Urothelium cell line (cell line): ENCODE measurements around the gene MYRIP.
A peak's percentile ranks its signal among the peaks of the same experiment; 100 is the strongest.
"Not testable (repeated sequence)": the region's sequence is repeated elsewhere in the genome, so short reads cannot be mapped to it uniquely, and the experiment has no call there.

Experiments used
- DNase-seq: peaks from one replicate; pipeline ENCODE4 v3.0.0; 2011; ENCODE audit warnings: low spot score, mixed read lengths
- FAIRE-seq: peaks from 2 replicates; lab custom pipeline; 2011; peaks lifted over from hg19 to GRCh38; lab: Jason Lieb, UNC

Gene MYRIP

DNA sequence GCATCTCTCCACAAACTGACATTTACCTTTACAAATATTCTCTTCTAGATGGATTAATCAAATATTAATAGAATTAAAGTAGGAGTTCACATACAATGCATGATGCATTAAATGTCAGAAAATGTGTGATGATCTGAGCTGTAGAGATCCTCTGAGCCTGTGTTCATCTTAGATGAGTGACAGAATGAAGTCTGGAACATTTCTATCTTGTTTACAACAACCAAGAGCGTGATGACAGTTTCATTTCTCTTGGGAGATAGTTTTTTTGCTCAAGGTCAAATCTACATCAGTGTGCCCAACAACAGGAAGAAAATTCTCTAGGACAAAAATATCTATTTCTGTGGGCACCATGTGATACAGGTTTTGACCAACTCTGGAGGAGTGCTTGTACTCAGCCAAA, 211.9 kb downstream of the MYRIP start:
- FAIRE-seq = no peak
- no peak for DNase-seq

DNA sequence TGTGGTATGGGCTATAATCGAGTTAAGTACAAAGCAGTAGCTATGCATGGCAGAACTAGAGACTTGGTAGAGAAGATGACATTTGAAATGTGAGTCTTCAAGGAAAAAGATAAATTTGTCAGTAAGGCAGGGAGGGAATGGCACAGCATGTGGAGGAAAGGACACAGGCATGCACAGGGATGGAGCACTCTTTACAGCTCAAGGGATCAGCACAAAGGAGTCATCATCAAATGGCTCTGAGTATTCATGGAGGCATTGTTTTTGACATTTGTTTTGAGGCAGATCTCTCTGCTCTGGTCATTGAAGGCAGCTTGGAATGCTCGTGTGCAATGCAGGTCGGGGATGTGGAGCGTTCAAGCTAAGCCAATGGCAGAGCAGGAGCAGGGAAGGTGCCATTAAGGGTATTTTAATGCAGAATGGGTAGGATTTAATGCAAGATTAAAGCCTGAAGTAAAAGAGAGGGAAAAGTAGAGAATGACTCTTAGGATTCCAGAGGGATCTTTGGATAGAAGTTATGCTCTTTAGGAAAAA, 213.0 kb downstream of the MYRIP start:
- FAIRE-seq (no peak), DNase-seq (no peak)

DNA sequence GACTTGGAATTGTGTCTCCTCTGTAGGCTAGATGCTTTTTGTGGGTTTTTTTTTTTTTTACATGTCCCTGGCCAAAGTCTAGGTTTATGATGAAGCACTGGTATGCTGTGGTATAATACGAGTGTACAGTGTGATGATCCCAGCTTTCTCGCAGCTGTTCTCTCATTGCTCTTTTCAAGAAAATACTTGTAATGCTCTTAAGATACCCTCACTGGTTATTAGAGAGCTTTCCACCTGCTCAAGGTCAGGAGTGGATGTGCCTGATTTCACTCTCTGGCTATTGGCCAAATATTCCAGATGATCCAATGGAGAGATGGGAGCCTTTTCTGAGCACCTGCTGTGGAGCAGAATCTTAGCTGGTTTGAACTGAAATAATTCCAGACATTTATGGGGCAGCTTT, 215.1 kb downstream of the MYRIP start:
- no peak for FAIRE-seq
- no peak for DNase-seq

DNA sequence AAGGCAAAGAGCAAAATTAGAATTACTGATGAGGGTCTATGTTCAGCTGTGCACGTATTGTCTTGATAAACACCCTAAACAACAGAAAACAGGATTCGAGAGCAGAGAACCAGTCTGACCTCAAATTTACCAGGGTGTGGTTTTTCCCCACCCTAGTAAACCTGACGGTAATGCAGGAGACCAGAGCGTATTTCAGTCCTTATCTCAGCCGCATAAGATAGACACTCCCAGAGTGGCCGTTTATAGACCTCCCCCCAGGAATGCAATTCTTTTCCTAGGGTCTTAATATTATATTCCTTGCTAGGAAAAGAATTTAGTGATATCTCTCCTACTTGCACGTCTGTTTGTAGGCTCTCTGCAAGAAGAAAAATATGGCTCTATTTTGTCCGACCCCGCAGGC, 216.5 kb downstream of the MYRIP start:
- not testable (repeated sequence) for FAIRE-seq, DNase-seq

DNA sequence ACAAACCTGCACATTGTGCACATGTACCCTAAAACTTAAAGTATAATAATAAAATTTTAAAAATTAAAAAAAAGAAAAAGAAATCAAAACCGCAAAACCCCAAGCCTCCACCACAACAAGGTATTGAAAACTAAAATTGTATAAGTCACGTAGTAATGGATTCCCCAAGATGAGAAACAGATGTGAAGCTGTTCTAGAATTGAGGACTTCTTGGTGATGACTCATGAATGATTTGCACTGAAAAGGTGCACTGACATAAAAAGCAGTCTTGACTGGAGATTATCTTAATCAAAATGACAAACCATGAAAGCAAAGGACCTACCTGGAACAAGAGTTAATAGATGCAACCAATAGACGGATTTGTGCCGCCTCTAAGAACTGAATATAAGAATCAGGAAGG, 225.8 kb downstream of the MYRIP start:
- DNase-seq = no peak
- FAIRE-seq = no peak

DNA sequence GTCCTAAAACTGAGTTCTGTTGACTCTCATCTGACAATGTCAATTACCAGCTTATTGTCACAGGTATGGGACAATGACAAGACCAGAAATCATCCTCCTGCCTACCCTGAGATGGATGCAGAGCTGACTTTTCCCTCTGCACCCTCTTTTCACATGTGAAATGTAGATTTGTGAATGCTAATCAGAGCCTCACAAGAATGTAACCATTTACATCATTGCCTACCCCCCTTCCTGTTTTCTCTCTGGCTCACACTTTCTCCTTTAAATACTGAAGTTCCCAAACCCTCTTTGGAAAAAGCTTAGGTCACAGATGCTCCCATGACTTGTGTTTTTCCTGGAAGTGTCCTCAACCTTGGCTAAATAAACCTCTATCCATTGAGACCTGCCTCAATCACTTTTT, 228.2 kb downstream of the MYRIP start:
- FAIRE-seq = no peak
- DNase-seq = no peak

DNA sequence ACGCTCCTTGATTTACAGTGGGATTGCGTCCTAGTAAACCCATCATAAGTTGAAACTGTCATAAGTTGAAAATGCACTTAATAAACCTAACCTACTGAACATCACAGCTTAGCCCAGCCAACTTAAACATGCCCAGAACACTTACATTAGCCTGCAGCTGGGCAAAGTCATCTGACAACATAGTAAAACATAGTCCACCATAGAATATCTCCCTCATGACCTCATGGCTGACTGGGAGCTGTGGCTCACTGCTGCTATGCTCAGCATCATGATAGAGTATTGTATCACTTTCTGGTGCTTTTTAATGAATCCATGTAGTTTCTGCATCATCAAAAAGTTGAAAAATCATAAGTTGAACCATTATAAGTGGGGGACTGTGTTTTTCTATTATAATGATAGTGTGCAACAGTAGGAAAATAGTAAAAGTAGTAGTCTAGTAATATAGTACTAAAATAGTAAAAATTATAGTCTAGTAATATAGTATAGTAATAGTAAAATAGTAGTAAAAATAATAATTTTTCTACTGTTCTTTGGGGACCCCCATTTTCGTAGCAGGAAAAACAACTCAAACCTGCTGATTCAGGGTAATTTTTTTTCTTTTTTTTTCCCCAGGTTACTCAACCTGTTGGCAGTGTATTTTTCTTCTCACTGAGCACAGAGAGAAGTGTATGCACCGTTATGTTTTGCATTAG, 233.5 kb downstream of the MYRIP start:
- DNase-seq (peak; percentile 56), FAIRE-seq (no peak)

DNA sequence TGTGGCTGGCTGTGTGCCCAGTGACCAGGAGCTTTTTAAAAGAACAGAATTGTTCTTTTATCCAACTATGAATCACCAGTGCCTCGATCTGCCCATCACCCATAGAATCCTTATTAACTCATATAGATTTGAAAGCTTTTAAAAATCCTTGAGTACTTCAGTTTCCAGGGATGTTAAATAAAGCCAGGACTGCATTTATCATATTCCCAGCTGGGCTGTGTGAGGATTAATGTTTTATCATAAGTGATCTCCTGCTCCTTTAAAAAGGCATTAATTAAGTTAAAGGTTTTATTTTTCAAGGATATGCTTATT, 234.0 kb downstream of the MYRIP start:
- DNase-seq (no peak), FAIRE-seq (no peak)

DNA sequence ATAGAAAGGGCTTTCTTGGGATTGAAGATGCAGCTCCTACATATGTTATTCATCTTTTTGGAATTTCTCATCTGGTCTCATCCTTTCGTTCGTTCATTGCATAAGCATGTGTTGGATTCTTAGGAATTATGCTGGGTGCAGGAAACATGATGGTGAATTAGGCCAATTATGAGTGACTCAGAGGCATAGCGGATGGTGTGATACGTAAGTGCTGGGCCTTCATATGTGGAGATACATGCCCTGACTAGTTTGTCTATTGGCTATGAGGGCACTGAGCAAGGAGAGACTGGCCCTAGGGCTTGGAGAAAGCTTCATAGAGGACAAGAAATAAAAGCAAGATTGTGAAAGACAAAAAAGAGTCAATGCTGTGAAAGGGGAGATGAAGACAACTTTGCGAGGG, 235.1 kb downstream of the MYRIP start:
- DNase-seq (peak; percentile 53), FAIRE-seq (no peak)

DNA sequence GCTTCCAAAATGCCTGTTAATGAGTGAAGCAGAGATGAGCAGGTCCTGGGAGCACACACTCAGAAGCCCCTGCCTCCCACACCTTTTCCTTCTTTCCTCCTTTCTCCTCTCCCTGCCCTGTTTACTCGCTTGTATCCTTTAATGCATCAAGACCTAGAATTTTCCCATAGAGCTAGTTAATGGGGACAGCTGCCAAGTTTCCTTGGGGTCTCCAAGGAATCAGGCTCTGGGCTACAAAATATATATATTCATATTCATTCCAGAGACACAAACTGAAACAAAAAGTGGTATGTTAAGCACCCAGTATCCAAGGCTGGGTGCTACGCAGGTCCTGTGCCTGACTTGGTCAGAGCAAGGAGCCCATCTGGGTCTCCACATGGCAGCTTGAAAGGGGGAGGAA, 235.6 kb downstream of the MYRIP start:
- FAIRE-seq (no peak), DNase-seq (no peak)

DNA sequence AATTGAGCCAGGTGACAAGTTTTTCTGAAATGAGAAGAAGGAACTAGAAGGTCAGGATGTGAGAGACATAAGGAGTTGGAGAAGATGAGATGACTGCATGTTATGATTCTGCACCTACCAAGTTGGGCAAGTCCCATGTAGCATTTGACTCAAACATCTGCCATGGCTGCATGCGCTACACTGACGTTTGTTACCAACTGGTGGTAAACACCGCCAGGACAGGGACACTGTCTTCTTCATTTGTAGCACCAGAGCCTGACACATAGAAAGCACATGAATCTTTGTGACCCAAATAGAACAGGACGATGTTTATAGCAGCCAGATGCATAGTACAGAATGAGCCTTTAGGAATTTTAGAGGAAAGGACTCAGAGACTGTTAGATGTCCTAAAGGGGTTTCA, 236.7 kb downstream of the MYRIP start:
- FAIRE-seq (no peak), DNase-seq (no peak)

DNA sequence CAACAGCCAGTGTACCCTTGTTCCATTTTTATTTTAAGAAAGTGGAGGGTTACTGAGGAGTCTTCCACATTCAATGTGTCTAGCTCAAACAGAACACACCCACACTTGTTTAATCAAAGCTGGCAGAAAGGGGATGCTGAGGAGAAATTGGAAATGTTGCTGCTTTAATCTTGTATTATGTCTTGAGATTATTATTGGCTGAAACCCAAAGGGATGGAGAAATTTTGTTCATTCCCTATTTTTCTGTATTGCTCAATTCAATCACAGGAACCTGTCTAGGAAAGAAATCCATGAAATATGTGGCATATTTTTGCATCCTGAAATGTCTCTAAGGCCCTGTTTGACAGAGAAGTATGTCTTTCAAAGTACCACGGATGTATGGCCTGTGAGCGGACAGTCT, 238.0 kb downstream of the MYRIP start:
- FAIRE-seq (no peak), DNase-seq (no peak)

DNA sequence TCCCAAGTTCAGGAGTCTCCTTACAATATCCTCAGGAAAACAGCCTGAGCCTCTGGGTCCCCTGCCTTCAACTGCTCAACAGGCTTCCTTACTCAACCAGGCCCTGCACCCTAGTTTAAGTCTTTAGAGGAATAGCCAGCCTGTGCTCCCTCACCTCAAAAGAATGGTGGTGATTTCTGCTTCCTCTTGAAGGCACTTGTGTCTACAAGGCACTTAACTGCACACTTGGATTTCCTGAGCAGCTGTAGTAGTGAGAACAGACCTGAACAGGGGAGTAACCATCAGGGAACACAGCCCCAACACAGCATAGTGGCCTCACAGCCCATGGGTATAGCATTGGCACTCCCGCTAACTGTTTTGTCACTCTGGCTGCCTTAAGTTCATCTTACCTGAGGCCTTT, 244.3 kb downstream of the MYRIP start:
- FAIRE-seq (no peak), DNase-seq (no peak)

DNA sequence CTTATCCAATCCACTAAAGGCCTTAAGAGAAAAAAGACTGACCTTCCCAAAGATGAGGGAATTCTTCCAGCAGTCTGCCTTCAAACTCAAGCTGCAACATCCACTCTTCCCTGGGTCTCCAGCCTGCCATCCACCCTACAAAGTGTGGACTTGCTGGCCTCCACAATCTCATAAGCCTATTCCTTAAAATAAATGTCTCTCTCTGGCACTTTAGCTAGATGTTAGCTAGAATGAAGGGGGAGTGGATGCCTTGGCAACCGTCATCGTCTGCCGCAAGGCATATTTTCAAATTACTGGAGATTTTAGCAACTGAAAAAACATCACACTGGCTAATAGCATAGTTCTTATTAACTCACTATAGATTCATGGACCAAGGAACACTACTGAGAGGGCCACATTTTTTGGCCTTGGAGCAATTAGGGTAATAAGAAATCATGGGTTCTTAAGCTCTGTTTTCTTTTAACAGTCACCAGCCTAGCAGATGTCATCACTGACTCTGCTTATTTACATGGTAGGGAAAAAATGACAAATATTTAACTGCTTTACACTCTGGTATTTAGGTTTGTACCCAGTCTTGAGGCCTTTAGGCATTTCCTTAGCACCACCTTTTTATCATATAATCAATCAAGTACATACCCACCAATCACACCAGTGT, 245.3 kb downstream of the MYRIP start:
- DNase-seq (no peak), FAIRE-seq (no peak)

DNA sequence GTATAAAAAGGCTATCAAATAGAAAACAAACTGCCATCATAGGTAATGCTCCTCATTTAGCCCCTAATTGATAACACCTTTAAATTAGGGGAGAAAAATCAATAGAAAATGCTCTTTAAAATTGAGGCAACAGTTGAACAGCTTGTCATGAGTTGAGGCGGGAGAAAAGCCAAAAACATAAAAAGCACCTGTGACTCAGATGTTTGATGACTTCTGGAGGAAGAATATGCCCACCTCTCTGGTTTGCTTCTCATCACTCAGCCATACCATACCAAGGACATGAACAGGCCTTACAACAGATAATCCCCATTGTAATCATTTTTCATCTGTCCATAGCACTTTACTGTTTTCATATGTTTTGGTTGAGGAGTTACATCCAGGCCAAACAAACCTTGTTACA, 246.0 kb downstream of the MYRIP start:
- DNase-seq = no peak

DNA sequence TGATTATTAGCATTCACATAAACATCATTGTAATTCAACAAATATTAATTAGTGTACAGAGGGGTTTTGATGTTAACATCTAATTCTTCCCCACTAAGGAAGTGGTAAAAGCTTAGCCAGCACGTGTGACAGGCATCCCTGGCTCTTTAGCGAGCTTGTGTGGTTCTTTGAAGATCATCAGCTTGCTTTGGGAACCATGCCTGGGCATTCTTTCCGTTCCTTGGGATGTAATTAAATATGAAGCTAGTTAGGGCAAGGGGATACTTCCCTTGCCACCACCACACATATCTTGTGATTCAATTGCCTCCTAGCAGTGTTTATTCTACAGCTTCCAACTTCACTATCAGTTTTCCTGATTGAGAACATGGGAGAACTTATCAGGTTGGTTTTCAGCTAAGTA, 246.5 kb downstream of the MYRIP start:
- DNase-seq (no peak), FAIRE-seq (no peak)

More for the DNA sequence above, 246.0 kb downstream of the MYRIP start:
- FAIRE-seq = no peak

DNA sequence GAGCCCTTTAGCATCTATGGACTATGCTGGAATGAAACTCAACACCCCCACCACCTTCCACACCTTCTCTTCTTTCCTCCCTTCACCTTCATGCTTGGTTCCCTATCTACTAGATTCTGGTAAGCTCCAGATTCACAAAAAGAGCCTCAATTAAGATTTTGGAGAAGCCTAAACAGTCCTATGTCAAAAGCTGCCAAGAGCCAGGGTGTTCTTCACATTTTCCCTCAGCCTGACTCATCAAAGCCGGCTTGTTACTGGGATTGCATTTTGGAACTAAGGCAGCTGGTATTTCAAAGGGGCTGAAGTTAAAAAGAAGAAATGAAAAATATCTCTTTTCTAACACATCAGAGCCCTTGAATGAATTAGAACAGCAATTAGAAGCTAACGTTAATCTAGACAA, 247.7 kb downstream of the MYRIP start:
- DNase-seq (no peak), FAIRE-seq (no peak)

DNA sequence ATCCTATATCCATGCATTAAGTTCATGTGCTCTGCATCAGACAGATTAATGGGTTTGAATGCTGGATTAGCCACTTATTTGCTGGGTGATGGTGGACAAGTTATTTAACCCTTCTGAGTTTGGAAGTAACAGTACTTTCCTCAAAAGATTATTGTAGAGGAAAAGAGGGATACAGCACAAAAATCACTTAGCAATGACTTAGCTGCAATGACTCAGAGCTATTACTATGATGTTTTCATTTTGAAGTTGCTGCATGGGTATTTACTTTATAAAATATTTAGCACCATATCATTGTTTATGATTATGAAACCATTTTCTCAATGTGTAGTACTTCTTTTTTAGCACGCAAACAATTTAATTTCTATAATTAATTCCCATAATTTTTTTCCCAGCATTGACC, 248.4 kb downstream of the MYRIP start:
- DNase-seq = no peak
- no peak for FAIRE-seq

DNA sequence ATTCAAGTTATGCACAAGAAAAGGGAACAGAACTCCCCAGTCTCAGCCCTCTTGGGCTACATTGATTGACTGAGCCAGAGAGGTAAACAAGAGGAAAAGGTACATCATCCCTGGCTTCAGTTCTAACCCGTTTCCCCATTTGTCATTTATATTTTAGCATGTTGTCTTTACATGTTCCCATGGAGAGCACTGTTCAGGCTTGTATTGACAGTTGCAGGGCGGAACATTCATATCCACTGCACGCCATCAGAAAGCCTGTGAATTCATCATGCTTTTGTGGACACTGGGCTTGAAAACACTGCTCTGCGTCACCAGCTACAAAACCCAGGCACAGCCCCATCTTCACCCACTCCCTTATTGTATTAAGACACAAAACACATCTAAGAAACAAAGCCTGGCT, 259.2 kb downstream of the MYRIP start:
- no peak for DNase-seq
- no peak for FAIRE-seq

DNA sequence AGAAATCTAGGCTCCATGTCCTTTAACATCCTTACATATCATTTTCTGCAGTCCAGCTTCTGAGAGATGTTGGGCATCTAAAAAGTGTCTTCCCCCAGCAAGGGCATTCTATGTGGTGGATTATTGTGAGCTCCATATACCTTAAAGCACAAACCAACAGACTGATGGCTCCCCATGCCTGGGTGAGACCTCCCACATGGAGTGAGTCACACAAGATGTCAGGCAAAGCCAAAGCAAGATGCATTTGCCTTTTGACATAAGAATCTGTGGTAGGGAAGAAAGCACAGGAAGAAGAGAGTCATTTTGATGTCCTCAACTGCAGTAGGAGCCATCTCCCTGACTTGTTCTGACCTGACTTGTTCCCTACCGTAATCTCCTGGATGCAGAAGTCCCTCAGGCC, 261.4 kb downstream of the MYRIP start:
- DNase-seq (no peak), FAIRE-seq (no peak)

DNA sequence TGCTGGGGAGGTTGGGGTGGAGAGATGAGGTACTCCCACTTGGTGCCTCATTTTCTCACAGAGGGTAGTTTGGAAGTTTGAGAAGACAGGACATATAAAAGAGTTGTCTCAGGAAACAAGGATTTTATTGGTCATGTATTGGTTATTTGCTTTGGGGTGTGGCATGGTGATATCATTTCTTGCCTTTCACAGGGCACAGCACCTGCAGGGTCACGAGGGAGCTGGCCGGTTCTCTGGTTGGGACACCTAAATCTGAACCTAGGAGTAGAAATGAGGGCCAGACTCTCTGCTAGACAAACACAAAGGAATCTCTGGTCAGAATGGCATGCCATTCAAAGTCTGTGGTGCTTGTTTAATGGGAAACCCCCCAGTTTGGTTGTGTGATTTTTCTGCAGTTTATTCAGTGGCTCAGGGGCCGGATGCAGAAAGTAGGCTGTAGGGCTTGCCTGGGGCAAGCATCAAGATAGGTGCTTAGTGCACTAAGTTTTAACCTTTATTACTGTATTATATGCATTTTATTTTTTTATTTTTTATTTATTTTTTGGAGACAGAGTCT, 262.4 kb downstream of the MYRIP start:
- DNase-seq = no peak
- FAIRE-seq = no peak

DNA sequence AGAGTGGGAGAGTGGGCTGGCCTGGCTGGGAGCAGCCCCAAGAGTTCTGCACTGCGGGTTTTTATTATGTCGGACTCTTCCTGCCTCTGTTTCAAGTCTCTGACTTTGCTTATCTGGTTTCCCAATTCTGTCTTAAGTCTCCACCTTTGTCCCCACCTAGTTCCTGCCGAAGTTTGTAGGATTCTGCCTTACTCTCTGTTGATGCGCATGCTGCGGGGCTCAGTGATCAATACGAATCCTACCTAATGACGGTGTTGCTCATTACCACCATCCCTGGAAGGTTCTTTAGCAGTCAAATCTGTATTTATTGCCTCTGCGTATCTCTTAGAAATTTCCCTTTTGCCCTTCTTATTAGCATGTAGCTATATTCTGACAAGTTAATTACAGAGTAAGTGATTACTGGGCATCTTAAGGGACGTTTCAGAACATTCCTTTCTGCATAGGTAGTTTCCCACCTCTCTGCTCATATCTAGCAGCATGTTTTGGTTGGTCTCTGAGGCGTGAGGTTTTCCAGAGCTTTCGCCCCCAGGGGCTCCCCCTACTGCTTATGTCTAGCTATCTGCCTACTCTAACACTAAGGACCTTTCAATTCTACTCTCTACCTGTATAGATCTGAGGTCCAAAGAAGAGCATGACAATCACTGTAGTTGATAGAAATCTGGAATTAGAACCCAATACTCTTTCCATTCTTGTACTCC, 264.1 kb downstream of the MYRIP start:
- no peak for FAIRE-seq

More for the DNA sequence above, 264.1 kb downstream of the MYRIP start:
- no peak for DNase-seq
